HG03060 (cell line): ENCODE measurements around the gene NOTO.

Source experiments
- ATAC-seq: cut with Tn5 transposase; IDR thresholded peaks from one replicate; pipeline ENCODE4 v1.9.1; 2021; ENCODE audit warnings: low read depth, moderate number of reproducible peaks; ENCODE audit not compliant: unreplicated experiment

The NOTO gene

DNA sequence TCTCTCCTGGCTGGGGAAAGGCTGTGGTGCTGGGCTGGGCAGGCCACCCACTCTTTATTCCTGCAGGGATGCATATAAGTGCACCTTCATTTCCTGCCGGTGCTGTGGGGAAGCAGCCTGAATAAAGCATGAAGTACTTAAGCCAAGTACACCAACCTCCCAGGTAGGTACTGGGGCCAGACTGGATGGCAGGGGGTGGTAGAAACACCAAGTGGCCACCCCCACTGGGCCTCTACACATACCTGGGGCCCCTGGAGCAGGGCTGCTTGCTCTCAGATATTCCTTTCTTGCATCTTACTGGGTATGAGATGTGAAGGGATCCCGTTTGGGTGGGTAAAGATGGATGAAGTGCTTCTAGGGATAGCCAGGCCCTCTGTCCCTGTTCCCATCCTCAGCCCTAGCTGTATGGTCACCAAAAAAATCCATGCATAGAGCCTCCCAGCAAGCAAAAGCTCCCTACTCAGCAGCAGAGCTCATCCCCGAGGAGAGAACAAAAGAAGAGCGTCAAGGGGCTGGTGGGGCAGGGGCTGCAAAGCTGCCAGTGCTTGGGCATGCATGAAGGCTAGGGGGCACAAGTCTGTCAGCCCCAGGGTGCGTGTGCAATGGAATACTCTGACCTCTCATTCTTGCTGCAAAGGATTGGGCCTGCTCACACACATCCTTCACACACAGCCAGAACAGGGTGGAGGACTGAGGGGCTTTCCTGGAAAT, 53.7 kb downstream of the NOTO start:
- no peak for ATAC-seq

DNA sequence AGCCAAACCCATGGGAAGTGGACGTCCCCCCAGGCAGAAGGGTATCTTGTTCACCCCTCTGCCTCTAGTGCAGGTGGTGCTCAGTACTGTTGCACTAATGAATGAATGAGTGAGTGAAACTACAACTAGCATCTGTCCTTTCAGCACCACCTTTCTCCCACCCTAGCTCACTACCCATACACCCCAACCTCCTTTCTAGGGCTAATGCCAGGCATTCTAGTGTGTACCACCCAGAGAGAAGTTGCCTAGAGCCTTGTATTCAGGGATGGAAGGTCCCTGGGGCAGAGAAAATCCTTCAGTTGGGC, 54.2 kb downstream of the NOTO start:
- ATAC-seq = no peak

DNA sequence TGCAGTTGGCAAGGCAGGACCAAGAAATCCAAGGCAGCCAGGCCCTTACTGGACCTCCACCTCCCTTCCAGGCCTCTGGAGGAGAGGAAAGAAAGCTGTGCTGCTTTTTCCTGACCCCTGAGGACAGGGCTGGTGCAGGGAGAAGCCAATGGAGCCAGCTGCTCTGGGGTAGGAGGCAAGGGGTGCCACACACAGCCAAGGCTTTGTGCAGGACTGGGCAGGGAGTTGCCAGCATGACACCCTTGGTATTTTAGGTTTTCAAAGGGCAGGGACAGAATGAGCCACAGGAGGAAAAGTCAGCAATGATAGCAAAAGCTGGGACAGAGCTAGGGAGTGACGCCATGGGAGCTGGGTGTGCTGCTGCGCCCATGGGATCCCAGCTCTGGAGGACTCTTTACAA, 54.6 kb downstream of the NOTO start:
- ATAC-seq = no peak

DNA sequence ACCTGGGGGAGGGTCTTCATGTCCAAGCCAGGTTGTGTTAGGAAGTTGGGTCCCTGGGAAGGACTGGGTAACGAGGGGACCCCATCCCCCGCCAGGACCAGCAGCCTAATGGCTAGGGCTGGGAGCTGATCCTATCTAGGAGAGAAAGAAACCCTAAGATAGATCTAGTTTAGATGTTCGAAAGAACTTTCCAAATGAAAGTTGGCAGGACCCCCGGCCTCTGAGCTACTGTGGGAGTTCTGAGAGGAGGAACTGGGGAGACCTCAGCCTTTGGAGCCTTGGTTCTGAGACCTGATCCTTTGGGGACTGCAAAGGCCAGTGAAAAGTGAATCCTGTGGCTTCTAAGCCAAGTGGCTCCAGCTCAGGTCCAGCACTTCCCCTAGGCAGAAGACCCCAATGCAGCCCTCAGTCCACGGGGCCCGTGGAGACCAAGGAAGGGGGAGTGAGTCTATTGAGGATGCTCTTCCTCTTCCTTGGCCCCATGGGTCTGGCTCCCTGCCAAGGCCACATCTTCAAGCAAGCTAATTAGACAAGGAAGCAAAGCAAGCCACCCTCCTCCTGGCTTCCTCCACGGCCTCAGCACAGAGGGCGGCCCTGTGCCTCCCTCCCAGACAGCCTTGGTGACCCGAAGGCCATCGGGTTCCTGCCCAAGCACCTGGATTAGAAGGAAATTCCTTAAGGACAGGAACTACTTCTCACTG, 55.2 kb downstream of the NOTO start:
- no peak for ATAC-seq

DNA sequence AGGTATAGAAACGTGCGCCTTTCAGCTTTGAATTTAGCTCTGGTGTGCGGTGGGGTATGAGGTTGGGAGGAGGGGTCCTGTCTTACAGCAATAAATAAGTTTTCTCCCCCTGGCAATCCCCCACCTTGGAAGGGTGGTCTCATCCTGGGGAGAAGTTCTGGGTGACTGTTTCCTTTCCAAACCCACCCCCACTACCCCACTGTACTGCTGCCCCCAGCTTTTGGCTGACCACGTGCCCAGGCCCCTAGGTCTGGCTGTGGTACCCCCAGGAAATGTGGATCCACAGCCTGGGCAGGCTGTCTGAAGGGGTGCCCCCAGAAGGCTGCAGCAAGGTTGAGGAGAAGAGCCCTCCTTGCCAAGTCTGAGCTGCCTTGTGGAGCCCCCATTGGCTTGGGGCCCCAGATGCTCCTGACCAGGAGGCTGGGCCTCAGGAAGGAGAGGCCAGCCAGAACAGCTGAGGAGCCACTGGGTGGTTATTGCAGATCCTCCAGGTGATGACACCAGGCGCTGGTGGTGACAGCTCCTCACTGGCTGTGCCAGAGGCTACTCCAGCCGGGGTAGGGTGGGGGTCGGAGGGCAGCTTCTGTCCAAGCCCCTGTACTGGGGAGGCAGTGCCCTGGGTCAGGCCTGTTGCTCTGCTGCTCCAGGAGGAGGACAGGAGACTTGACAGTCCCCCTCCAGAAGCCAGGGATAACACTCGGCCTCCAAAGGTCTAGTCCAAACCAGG, 56.0 kb downstream of the NOTO start:
- no peak for ATAC-seq

DNA sequence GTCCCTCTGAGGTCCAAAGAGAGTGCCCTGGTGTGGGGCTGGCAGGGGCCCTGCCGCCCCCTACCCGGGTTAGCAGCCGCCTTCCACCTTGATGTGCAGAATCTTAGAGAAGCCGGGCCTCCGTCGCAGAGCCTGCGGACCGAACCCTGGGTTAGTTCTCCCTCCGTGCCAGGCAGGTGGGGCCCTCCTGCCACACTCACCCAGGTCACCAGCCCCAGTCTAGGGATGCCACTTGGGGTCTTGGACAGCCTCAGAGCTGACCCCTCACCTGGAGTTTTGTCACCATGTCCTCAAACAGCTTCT, 56.5 kb downstream of the NOTO start:
- no peak for ATAC-seq

DNA sequence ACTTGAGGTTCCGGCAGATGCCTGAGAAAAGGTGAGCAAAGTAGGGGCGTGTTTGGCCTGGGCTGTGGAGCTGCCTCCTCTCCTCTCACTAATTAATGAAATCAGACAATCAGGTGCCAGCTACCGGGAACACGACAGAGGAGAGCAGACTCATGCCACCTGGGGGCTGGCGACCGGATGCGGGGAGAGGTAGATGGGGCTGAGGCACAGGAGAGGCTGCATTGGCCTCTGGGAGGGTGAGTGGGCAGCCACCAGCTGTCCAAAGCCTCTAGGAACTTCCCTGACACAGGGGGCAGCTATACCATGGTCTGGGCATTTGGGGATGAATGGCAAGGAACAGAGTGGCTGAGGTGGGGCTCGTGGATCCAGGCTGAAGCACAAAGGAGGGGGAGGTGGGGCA, 56.9 kb downstream of the NOTO start:
- ATAC-seq = no peak

DNA sequence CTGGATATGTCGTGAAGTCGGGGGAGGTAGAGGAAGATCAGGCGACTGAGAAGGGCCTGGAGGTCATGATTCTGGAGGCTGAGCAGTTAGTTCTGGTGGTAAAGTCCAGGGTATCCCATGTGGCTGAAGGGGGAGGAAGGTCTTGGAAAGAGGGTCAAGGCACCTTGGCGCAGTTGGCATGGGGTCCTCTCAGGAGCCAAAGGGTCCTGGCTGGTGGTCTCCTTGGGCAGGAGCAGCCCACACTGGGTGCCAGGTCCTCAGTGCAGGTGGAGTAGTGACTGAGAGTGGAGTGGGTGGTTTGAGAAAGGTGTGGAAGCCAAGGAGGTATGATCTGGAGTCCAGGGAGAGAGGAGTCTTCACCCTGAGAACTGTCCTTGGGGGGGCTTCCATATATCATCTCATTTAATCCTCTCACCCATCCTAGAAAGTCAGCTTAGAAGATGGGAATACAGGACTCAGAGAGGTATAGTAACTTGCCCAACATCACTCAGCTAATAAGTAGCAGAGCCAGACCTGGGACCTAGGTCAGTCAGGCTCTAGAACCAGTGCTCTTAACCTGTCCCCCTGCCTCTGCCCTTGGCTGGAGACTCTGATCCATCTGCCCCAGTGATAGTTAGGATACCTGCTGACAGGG, 57.4 kb downstream of the NOTO start:
- no peak for ATAC-seq

DNA sequence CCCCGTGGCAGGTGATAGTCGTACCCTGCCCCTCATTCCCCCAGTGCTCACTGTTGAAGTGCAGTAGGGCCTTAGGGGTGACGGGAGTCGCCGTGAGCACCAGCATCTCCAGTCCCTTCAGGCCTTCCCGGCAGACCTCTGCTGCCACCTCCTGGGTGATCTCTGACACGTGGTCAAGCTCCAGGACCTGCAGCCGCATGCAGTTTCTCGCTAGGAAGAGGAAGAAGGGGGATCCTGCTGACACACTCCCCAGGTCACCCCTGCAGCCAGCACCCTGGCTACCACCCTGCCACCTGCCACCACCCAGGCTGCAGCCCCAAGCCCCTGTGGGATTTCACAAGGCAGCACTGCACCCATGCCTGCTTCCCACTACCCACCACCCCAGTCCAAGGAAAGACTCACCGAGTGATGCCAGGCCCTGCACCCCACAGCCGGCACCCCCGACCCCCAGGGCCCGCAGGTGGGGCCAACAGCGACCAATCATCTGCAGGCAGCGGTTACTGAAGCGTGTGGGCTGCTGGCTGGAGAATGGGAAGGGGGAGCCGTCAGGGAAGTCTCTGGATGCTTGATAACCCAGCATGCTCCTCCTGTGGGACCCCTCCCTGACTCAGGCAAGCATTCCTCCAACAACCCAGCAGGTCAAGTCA, 58.1 kb downstream of the NOTO start:
- ATAC-seq = no peak
